Nephron progenitor cell (in vitro differentiated cells): Measurements from ENCODE around the gene C11orf54.
A peak's percentile ranks its signal among the peaks of the same experiment; 100 is the strongest.

Experiments
- DNase-seq: peaks from one replicate; pipeline ENCODE4 v3.0.0; 2021
- H3K27ac Mint-ChIP-seq: 2 replicates; pipeline ENCODE4 v1.8.0; 2021; ENCODE audit warnings: mild to moderate bottlenecking, moderate library complexity, mixed read lengths
- H3K27me3 Mint-ChIP-seq: 2 replicates; pipeline ENCODE4 v1.8.0; 2021; ENCODE audit warnings: mild to moderate bottlenecking, low read depth, mixed read lengths; ENCODE audit not compliant: poor library complexity
- H3K36me3 Mint-ChIP-seq: 2 replicates; pipeline ENCODE4 v1.8.0; 2021; ENCODE audit warnings: low read depth, mixed read lengths
- H3K4me1 Mint-ChIP-seq: 2 replicates; pipeline ENCODE4 v1.8.0; 2021; ENCODE audit warnings: mixed read lengths
- H3K4me3 Mint-ChIP-seq: 2 replicates; pipeline ENCODE4 v1.8.0; 2021; ENCODE audit warnings: mild to moderate bottlenecking, moderate library complexity, mixed read lengths
- H3K9me3 Mint-ChIP-seq: 2 replicates; pipeline ENCODE4 v1.8.0; 2021; ENCODE audit warnings: mild to moderate bottlenecking, moderate library complexity, mixed read lengths
- CTCF ChIP-seq: fragments of 200-600 bp; sonication (generic); IDR thresholded peaks from 2 replicates; pipeline ENCODE4 v1.5.0; 2021; ENCODE audit warnings: antibody characterized with exemption

C11orf54 gene

GRCh38 chr11:93730108-93731107, 11.1 kb upstream of the C11orf54 start:
- H3K4me3 Mint-ChIP-seq, result no peak overlapping the region
- peaks cover 80% of the 10 kb centered on the region for H3K36me3 Mint-ChIP-seq
- no peak for TF ChIP-seq CTCF
- H3K9me3 Mint-ChIP-seq, result no peaks in the 10 kb centered on the region
- no peaks in the 10 kb centered on the region for H3K4me1 Mint-ChIP-seq
- no peak for DNase-seq
- H3K27ac Mint-ChIP-seq, result peak overlapping the region; percentile 97
- no peaks in the 10 kb centered on the region for H3K27me3 Mint-ChIP-seq

- Mint-ChIP-seq H3K4me1 (peaks cover 18% of the 10 kb centered on the region), H3K36me3 (peaks cover 83% of the 10 kb centered on the region), H3K27me3 (no peaks in the 10 kb centered on the region), H3K9me3 (no peaks in the 10 kb centered on the region), H3K27ac (no peak overlapping the region), H3K4me3 (no peak overlapping the region)
- DNase-seq, result no peak
- TF ChIP-seq CTCF, result no peak
Measured at GRCh38 chr11:93732237-93732892, 9.1 kb upstream of the C11orf54 start.

GRCh38 chr11:93733474-93733873, 8.0 kb upstream of the C11orf54 start:
- Mint-ChIP-seq H3K27me3 (no peaks in the 10 kb centered on the region), H3K9me3 (no peaks in the 10 kb centered on the region)

GRCh38 chr11:93734427-93735222, 6.8 kb upstream of the C11orf54 start:
- H3K27ac Mint-ChIP-seq, result no peak overlapping the region
- no peak for TF ChIP-seq CTCF
- H3K4me3 Mint-ChIP-seq, result no peak overlapping the region
- DNase-seq, result no peak
- no peaks in the 10 kb centered on the region for H3K9me3 Mint-ChIP-seq
- H3K4me1 Mint-ChIP-seq, result peaks cover 41% of the 10 kb centered on the region
- no peaks in the 10 kb centered on the region for H3K27me3 Mint-ChIP-seq
- H3K36me3 Mint-ChIP-seq, result peaks cover 90% of the 10 kb centered on the region

More at GRCh38 chr11:93733474-93733873, 8.0 kb upstream of the C11orf54 start:
- Mint-ChIP-seq H3K4me1 (peaks cover 30% of the 10 kb centered on the region), H3K4me3 (no peak overlapping the region), H3K27ac (peak overlapping the region; percentile 22), H3K36me3 (peaks cover 85% of the 10 kb centered on the region)
- no peak for TF ChIP-seq CTCF
- no peak for DNase-seq

GRCh38 chr11:93735627-93736026, 5.8 kb upstream of the C11orf54 start:
- H3K27ac Mint-ChIP-seq, result peak overlapping the region; percentile 73
- no peak for TF ChIP-seq CTCF

More at GRCh38 chr11:93735627-93736026, 5.8 kb upstream of the C11orf54 start:
- Mint-ChIP-seq H3K27me3 (no peaks in the 10 kb centered on the region), H3K9me3 (no peaks in the 10 kb centered on the region), H3K36me3 (peaks cover 82% of the 10 kb centered on the region), H3K4me1 (peaks cover 46% of the 10 kb centered on the region), H3K4me3 (peak overlapping the region; percentile 39)
- no peak for DNase-seq
